HEK293T (cell line): Measurements from ENCODE around the gene PSME1.

ENCODE experiments used
- FOXK2 ChIP-seq: fragments of 450-650 bp; IDR thresholded peaks from 2 replicates; pipeline ENCODE4 v1.6.1; 2016; ENCODE audit warnings: mild to moderate bottlenecking
- TARDBP ChIP-seq: fragments of 450-650 bp; IDR thresholded peaks from 2 replicates; pipeline ENCODE4 v1.6.1; 2016

GRCh38 chr14:24108336-24108874, 27.6 kb upstream of the PSME1 start:
- TF ChIP-seq TARDBP (no peak), FOXK2 (no peak)
